Left renal pelvis (tissue), 4 donors: ENCODE results near the gene TDRD3. TPM values are rescaled to one million over a fixed set of nuclear protein-coding genes. Genes with fewer than 3 reads are reported as not detected.

Source experiments
- DNase-seq, 4 donors: peaks; one replicate each; pipeline ENCODE4 v3.0.0-alpha.2; 2013; ENCODE audit warnings: low read depth in 4 of 4, low spot score in 3 of 4
- polyA plus RNA-seq, 4 donors: library from polyadenylated mRNA; unstranded; fragments of 120-200 nt; gene quantifications; one replicate each; pipeline ENCODE4 v1.2.1, GENCODE V29; 2013; ENCODE audit not compliant: insufficient read length in 4 of 4

The TDRD3 gene
- polyA plus RNA-seq, 4 donors: 35.4 to 46.9 (median 37.5) TPM

GRCh38 chr13:60441761-60442160 lies 44.7 kb downstream of the TDRD3 start:
- DNase-seq: no peak

DNA sequence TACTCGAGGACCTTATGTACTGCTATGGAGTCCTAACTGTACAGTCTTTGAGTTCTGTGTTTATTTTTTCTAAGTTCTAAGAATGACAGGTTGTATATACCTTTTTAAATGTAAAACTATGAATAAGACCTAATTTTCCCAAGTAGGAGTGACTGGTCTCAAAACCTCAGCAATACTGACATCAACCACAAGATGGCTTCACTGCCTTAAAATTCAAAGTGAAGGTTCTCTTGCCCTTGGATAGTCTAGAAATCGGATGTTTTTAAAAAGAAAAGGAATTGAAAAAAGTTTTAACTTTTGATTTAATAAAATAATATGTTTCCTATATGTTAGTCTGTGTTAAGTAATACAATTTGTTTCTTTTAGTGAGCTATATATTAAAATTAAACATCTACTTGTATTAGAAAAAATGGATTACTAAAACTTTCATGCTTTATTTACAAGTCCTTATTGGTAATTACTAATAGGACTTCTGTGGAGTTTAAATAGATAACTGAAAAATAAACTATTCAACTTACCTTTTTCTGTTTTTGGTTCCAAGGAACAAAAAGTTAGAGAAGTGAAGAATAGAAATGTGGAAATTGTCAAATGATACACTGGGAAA lies 52.0 kb downstream of the TDRD3 start:
- DNase-seq: peak; percentile 6 to 31 (median 13)

DNA sequence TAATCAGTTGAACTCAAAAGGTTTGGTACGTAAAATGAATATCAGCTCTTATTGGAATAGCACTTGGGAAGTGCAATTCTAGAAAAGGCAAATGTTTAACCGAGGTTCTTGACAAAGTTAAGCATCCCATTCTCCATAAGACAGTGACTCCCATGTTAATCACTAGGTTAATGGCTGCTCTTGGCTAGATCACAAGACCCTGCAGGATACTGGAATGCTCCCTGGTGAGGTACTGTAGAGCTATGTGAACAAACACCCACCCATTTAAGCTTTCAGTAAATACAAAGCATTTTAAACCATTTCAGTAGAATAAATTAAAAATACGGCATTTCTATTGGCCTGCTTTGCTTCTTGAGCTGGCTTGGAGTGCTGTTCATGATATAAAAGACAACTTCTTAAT lies 56.5 kb downstream of the TDRD3 start:
- no peak for DNase-seq

- DNase-seq: no peak
These were observed 57.4 kb downstream of the TDRD3 start for GRCh38 chr13:60454425-60454824.

- no peak for DNase-seq
These were observed 66.8 kb downstream of the TDRD3 start for GRCh38 chr13:60463787-60464186.

DNA sequence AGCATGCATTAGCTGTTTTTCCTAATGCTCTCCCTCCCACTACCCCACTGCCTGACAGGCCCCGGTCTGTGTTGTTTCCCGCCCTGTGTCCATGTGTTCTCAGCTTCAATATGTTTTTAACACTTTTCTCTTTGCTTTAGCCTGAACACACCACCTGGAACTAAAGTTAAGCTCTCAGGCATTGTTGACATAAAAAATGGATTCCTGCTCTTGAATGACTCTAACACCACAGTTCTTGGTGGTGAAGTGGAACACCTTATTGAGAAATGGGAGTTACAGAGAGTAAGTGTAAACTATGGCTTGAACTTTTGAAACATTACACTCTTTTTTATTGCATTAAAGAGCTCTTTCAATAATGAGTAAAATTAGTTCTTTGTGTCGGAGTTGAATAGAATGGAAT lies 70.1 kb downstream of the TDRD3 start:
- DNase-seq: no peak

GRCh38 chr13:60479273-60479672 lies 82.3 kb downstream of the TDRD3 start:
- no peak for DNase-seq

DNA sequence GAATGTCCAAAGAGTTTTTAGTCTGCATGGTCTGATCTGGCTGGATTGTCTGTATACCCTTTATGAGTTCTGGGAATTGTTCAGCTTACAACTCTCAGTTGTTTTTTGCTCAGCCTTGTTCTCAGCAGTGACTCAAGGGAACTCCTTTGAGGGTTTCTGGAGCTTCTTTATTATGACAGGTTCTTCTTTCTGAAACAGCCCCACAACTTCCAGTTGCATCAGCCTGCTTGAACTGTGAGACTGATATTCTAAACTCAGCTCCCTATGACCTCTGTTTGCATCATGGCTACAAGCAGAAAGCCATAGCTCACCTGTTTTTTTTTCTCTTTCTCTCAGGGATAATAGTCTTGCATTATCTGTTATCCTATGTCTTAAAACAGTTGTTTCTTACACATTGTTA lies 85.0 kb downstream of the TDRD3 start:
- DNase-seq: no peak

DNA sequence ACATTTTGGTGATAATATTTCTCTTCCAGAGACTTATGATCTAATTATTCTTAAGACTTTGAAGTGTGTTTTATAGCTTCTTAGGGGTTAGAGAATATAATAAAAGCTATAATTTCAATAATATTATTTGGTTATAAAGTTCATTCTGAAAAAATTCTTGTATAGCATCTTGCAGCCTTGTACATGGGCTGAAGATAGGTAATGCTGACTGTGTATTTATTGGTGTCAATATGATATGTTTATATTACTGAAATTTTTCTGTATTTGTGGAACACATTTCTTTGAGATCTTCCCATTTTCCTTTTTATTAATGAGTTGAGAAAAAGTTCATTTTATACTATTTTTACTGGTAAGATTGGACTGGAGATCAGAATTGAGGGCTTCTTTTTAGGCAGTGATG lies 87.8 kb downstream of the TDRD3 start:
- no peak for DNase-seq

DNA sequence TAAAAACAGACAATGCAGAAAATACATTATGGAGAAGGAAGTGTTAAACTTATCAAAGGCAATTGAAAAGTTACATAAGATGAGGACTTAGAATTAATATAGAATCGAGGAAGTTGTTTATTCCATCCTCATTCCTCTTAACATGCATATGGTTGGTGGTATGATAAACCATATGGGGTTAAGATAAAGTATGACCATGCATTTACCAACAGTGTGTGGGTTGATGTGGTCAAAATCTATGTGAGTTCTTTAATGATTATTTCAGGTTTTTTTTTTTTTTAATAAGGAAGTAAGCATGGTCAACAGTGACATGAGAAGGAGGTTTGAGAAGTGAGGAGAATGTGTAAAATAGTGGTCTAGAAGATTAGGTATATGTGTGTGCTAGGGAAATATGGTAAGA lies 94.5 kb downstream of the TDRD3 start:
- no peak for DNase-seq

GRCh38 chr13:60492187-60492586 lies 95.2 kb downstream of the TDRD3 start:
- no peak for DNase-seq

GRCh38 chr13:60494296-60494695 lies 97.3 kb downstream of the TDRD3 start:
- DNase-seq: no peak

GRCh38 chr13:60501236-60501635 lies 104.2 kb downstream of the TDRD3 start:
- no peak for DNase-seq

DNA sequence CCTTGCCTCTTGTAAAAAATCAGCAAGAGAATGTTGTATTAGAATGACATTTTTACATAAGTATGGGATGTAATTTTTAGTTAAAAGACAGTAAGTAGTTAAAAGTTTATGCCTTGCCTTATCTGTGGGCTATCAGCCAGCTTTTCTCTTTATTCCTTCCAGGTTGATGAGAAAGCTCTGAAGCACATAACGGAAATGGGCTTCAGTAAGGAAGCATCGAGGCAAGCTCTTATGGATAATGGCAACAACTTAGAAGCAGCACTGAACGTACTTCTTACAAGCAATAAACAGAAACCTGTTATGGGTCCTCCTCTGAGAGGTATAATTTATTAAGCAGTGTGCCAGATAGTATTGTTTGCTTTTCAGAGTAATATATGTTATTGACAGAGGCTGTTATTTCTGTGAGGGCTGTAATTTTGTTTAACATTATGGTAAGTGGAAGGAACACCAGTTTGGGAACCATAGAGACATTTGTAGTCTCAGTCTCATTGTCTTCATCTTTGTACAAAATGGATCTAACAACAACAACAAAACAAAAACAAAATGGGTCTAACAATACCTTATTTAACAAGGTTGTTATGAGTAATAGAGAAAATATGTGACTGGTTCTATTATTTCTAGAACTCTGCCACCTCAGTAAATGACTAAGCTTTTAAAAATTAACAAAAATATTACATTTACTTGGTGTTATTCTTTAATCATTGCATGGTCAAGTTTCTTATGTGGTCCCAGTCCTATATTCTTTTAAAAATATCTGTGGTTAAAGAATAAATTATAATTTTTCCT lies 112.8 kb downstream of the TDRD3 start:
- no peak for DNase-seq

- DNase-seq: no peak
These were observed 114.6 kb downstream of the TDRD3 start for GRCh38 chr13:60511637-60512036.

GRCh38 chr13:60514891-60515290 lies 117.9 kb downstream of the TDRD3 start:
- no peak for DNase-seq

DNA sequence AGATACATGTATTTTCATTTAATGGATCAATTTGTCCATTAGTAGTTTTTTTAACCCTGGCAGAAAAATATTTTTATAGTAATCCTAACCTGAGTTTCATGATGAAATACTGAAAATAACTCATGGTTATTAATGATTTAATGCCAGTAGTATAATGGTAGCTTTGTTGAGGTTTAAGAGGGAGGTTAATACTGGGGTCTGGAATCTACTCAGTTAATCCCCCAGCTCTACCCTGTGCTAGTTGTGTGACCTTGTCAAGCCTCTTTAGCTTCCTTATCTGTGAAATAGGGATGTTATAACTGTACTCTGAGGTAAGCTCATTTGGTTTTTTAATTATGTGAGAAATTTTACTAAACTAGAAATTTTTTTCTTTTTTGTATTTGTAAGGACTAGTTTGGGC lies 122.5 kb downstream of the TDRD3 start:
- DNase-seq: no peak

GRCh38 chr13:60520902-60521569 lies 124.0 kb downstream of the TDRD3 start:
- DNase-seq: no peak

DNA sequence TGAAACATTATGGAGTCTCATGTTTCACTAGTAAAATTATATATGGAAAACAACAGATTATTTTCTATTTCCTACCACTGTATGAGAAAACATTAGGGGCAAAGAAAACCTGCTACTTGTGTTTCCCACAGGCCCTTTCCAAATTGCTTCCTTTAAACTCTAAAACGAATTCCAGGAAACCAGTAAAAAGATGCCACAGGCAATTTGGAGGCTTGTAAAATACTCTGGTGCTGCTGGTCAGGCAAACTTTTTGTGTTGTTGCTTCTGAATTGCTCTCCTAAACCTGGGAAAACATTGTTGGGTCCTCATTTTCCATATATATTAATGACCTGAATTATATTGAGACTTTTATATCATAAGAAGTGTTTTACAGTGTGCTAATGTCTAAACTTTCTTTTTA lies 141.5 kb downstream of the TDRD3 start:
- DNase-seq: no peak

GRCh38 chr13:60540276-60540675 lies 143.3 kb downstream of the TDRD3 start:
- no peak for DNase-seq

- DNase-seq: no peak
These were observed 165.2 kb downstream of the TDRD3 start for GRCh38 chr13:60562096-60562780.
